Measurements from ENCODE around the gene IFT122. TPM values are rescaled to one million over a fixed set of nuclear protein-coding genes. Genes with fewer than 3 reads are reported as not detected.

Gene IFT122
- total and polyA plus RNA-seq, 2 donors from 2014 or later: 18.4 to 59.2 TPM

- no peak for FAIRE-seq
- intact Hi-C loops (cut with DNase I): no loop called here
These were observed 37.8 kb upstream of the IFT122 start for GRCh38 chr3:129402210-129402609.

GRCh38 chr3:129402616-129403015, 37.4 kb upstream of the IFT122 start:
- FAIRE-seq (no peak), DNase-seq (no peak)
- intact Hi-C loops (cut with DNase I): no loop called here
- no peak overlapping the region for H3K9ac ChIP-seq (ENCODE audit: low read length in 3 of 3)
- H3K27me3 ChIP-seq (ENCODE audit: control insufficient read depth, insufficient read depth, low read length): no peaks in the 10 kb centered on the region
- no peak overlapping the region for H3K27ac ChIP-seq (ENCODE audit: low read depth in 2 of 2, low read length in 2 of 2)
- TF ChIP-seq CTCF (IDR thresholded peaks at IDR 0.05; ENCODE audit: borderline replicate concordance, extremely low read depth, insufficient read depth): no peak
- H3K4me1 ChIP-seq (ENCODE audit: control insufficient read depth in 2 of 3, insufficient read depth in 2 of 3, low read depth in 1 of 3, low read length in 3 of 3): peaks cover 0 to 6% (median under 1%) of the 10 kb centered on the region in 3 donors
- H3K4me3 ChIP-seq (ENCODE audit: low read length in 3 of 3): no peak overlapping the region
- no peaks in the 10 kb centered on the region for H3K36me3 ChIP-seq (ENCODE audit: control insufficient read depth in 2 of 3, insufficient read depth in 3 of 3, low read length in 3 of 3)
- no peaks in the 10 kb centered on the region for H3K9me3 ChIP-seq (ENCODE audit: control insufficient read depth in 2 of 3, insufficient read depth in 1 of 3, low read length in 3 of 3)

More at GRCh38 chr3:129402210-129402609, 37.8 kb upstream of the IFT122 start:
- Histone ChIP-seq H3K36me3 (ENCODE audit: control insufficient read depth in 2 of 3, insufficient read depth in 3 of 3, low read length in 3 of 3) (no peaks in the 10 kb centered on the region), H3K4me1 (ENCODE audit: control insufficient read depth in 2 of 3, insufficient read depth in 2 of 3, low read depth in 1 of 3, low read length in 3 of 3) (peaks cover 0 to 9% (median 4%) of the 10 kb centered on the region in 3 donors), H3K4me3 (ENCODE audit: low read length in 3 of 3) (no peak overlapping the region), H3K9me3 (ENCODE audit: control insufficient read depth in 2 of 3, insufficient read depth in 1 of 3, low read length in 3 of 3) (no peaks in the 10 kb centered on the region), H3K27me3 (ENCODE audit: control insufficient read depth, insufficient read depth, low read length) (no peaks in the 10 kb centered on the region), H3K9ac (ENCODE audit: low read length in 3 of 3) (no peak overlapping the region), H3K27ac (ENCODE audit: low read depth in 2 of 2, low read length in 2 of 2) (no peak overlapping the region)
- TF ChIP-seq CTCF (IDR thresholded peaks at IDR 0.05; ENCODE audit: borderline replicate concordance, extremely low read depth, insufficient read depth): no peak
- DNase-seq: no peak

GRCh38 chr3:129403450-129403849, 36.6 kb upstream of the IFT122 start:
- DNase-seq (no peak), FAIRE-seq (no peak)
- H3K4me3 ChIP-seq (ENCODE audit: low read length in 3 of 3): no peak overlapping the region
- H3K9me3 ChIP-seq (ENCODE audit: control insufficient read depth in 2 of 3, insufficient read depth in 1 of 3, low read length in 3 of 3): no peaks in the 10 kb centered on the region
- TF ChIP-seq CTCF (IDR thresholded peaks at IDR 0.05; ENCODE audit: borderline replicate concordance, extremely low read depth, insufficient read depth): no peak
- no peak overlapping the region for H3K27ac ChIP-seq (ENCODE audit: low read depth in 2 of 2, low read length in 2 of 2)
- no peaks in the 10 kb centered on the region for H3K27me3 ChIP-seq (ENCODE audit: control insufficient read depth, insufficient read depth, low read length)
- H3K36me3 ChIP-seq (ENCODE audit: control insufficient read depth in 2 of 3, insufficient read depth in 3 of 3, low read length in 3 of 3): no peaks in the 10 kb centered on the region
- no peak overlapping the region for H3K9ac ChIP-seq (ENCODE audit: low read length in 3 of 3)
- H3K4me1 ChIP-seq (ENCODE audit: control insufficient read depth in 2 of 3, insufficient read depth in 2 of 3, low read depth in 1 of 3, low read length in 3 of 3): peaks cover 0 to 1% (median 0%) of the 10 kb centered on the region in 3 donors
- intact Hi-C loops (cut with DNase I): no loop called here

- Histone ChIP-seq H3K9ac (ENCODE audit: low read length in 3 of 3) (no peak overlapping the region), H3K27me3 (ENCODE audit: control insufficient read depth, insufficient read depth, low read length) (no peaks in the 10 kb centered on the region), H3K4me3 (ENCODE audit: low read length in 3 of 3) (no peak overlapping the region), H3K9me3 (ENCODE audit: control insufficient read depth in 2 of 3, insufficient read depth in 1 of 3, low read length in 3 of 3) (no peaks in the 10 kb centered on the region), H3K36me3 (ENCODE audit: control insufficient read depth in 2 of 3, insufficient read depth in 3 of 3, low read length in 3 of 3) (no peaks in the 10 kb centered on the region), H3K4me1 (ENCODE audit: control insufficient read depth in 2 of 3, insufficient read depth in 2 of 3, low read depth in 1 of 3, low read length in 3 of 3) (no peaks in the 10 kb centered on the region), H3K27ac (ENCODE audit: low read depth in 2 of 2, low read length in 2 of 2) (no peak overlapping the region)
- intact Hi-C loops (cut with DNase I): no loop called here
- DNase-seq (no peak), FAIRE-seq (no peak)
- no peak for TF ChIP-seq CTCF (IDR thresholded peaks at IDR 0.05; ENCODE audit: borderline replicate concordance, extremely low read depth, insufficient read depth)
These were observed 35.9 kb upstream of the IFT122 start for GRCh38 chr3:129404130-129404529.
